ENCODE measurements around the gene PPT2. TPM values are rescaled to one million over a fixed set of nuclear protein-coding genes. Genes with fewer than 3 reads are reported as not detected.

Gene PPT2
- total RNA-seq, 1 donor from 2014 or later, result 9.8 TPM

GRCh38 chr6:32151181-32151862 is 2.6 kb upstream of the PPT2 start:
- intact Hi-C loops (cut with micrococcal nuclease), result no loop called here

- intact Hi-C loops (cut with micrococcal nuclease), result no loop called here
Observed at GRCh38 chr6:32151863-32152768, 1.8 kb upstream of the PPT2 start, which contains the start of gene PRRT1. Gene PRRT1 (minus strand): TSS chr6:32151939. CDS start chr6:32151827, 112 bp downstream.

GRCh38 chr6:32152769-32153563 is 975 bp upstream of the PPT2 start:
- intact Hi-C loops (cut with micrococcal nuclease), result no loop called here

- intact Hi-C loops (cut with micrococcal nuclease), result loop anchor here (1.0 kb wide), 6 partner anchors 24 to 106 kb away; partner anchors contain the start of genes FKBPL and RNF5
Observed at GRCh38 chr6:32154514-32155161, 697 bp downstream of the PPT2 start.

- intact Hi-C loops (cut with micrococcal nuclease), result no loop called here
Observed at GRCh38 chr6:32156891-32157290, 3.0 kb downstream of the PPT2 start.

- intact Hi-C loops (cut with micrococcal nuclease), result no loop called here
Observed at GRCh38 chr6:32158052-32158451, 4.1 kb downstream of the PPT2 start.

- intact Hi-C loops (cut with micrococcal nuclease), result no loop called here
Observed at GRCh38 chr6:32163559-32164258, 9.8 kb downstream of the PPT2 start.

GRCh38 chr6:32164295-32164694 is 10.4 kb downstream of the PPT2 start, which contains the start of gene EGFL8:
Gene EGFL8 (plus strand): TSS chr6:32164595. CDS start chr6:32166166, 1,571 bp downstream.
- intact Hi-C loops (cut with micrococcal nuclease), result no loop called here

GRCh38 chr6:32166411-32167061 is 12.6 kb downstream of the PPT2 start:
- intact Hi-C loops (cut with micrococcal nuclease), result no loop called here

GRCh38 chr6:32167154-32167760 is 13.3 kb downstream of the PPT2 start:
- intact Hi-C loops (cut with micrococcal nuclease), result no loop called here

- intact Hi-C loops (cut with micrococcal nuclease), result no loop called here
Observed at GRCh38 chr6:32167761-32168262, 13.9 kb downstream of the PPT2 start.

- intact Hi-C loops (cut with micrococcal nuclease), result no loop called here
Observed at GRCh38 chr6:32168350-32168749, 14.4 kb downstream of the PPT2 start.

- intact Hi-C loops (cut with micrococcal nuclease), result no loop called here
Observed at GRCh38 chr6:32168807-32169591, 15.1 kb downstream of the PPT2 start.

GRCh38 chr6:32170294-32170693 is 16.4 kb downstream of the PPT2 start:
- intact Hi-C loops (cut with micrococcal nuclease), result loop anchor here (10.0 kb wide), 2 partner anchors 705 to 1245 kb away; partner anchors contain the start of genes CUTA and PHF1

- intact Hi-C loops (cut with micrococcal nuclease), result loop anchor here (10.0 kb wide), 2 partner anchors 706 to 1244 kb away; partner anchors contain the start of genes CUTA and PHF1
Observed at GRCh38 chr6:32171234-32171633, 17.3 kb downstream of the PPT2 start.

GRCh38 chr6:32173051-32173727 is 19.2 kb downstream of the PPT2 start:
- intact Hi-C loops (cut with micrococcal nuclease), result loop anchor here (10.0 kb wide), 2 partner anchors 708 to 1242 kb away; partner anchors contain the start of genes CUTA and PHF1

- intact Hi-C loops (cut with micrococcal nuclease), result loop anchor here (10.0 kb wide), 2 partner anchors 710 to 1240 kb away; partner anchors contain the start of genes CUTA and PHF1
Observed at GRCh38 chr6:32174416-32174815, 20.5 kb downstream of the PPT2 start.

Data from T-helper 1 cell treated with Interleukin-12 subunit alpha and Interleukin-12 subunit beta and Interleukin-4 antibody, amounts not matched to agents 30 ng/mL and 1 ng/mL, for 36 hours (primary cell).